CD4-positive, alpha-beta memory T cell (primary cell): ENCODE data around the gene ASB18. TPM values are rescaled to one million over a fixed set of nuclear protein-coding genes. Genes with fewer than 3 reads are reported as not detected.

ENCODE experiments used
- CTCF ChIA-PET: fragments of 350-600 bp; sonication (Branson Sonifier 250); formaldehyde crosslinking; loops from one replicate; lab custom pipeline; 2021; ENCODE audit warnings: inconsistent platforms; ENCODE audit not compliant: partially characterized antibody; lab: Charles Lee
- POLR2A ChIA-PET: fragments of 350-600 bp; sonication (Branson Sonifier 250); formaldehyde crosslinking; loops from one replicate; lab custom pipeline; 2021; ENCODE audit not compliant: partially characterized antibody; lab: Charles Lee
- DNase-seq, 5 donors: peaks; one replicate each; pipeline versions ENCODE4 v3.0.0 to v3.0.0-alpha.2; 2020 to 2022; ENCODE audit warnings: mixed read lengths in 1 of 5
- H3K27ac ChIP-seq: one replicate; pipeline ENCODE4 v1.7.0; 2013; ENCODE audit warnings: low read depth, low read length
- H3K27me3 ChIP-seq: 2 replicates; pipeline ENCODE4 v1.7.0; 2013; ENCODE audit warnings: mild to moderate bottlenecking, low read length, moderate library complexity; ENCODE audit not compliant: insufficient read depth
- H3K36me3 ChIP-seq: 2 replicates; pipeline ENCODE4 v1.7.0; 2013; ENCODE audit warnings: mild to moderate bottlenecking, low read length, moderate library complexity; ENCODE audit not compliant: insufficient read depth
- H3K4me1 ChIP-seq: 2 replicates; pipeline ENCODE4 v1.7.0; 2013; ENCODE audit warnings: mild to moderate bottlenecking, low read length, moderate library complexity; ENCODE audit not compliant: insufficient read depth
- H3K4me3 ChIP-seq, 2 donors: one replicate each; pipeline ENCODE4 v1.7.0; 2013; ENCODE audit warnings: low read length in 2 of 2, mild to moderate bottlenecking in 1 of 2
- H3K9me3 ChIP-seq, 2 donors: one replicate each; pipeline ENCODE4 v1.7.0; 2013; ENCODE audit warnings: low read length in 2 of 2, control low read depth in 1 of 2; ENCODE audit not compliant: control insufficient read depth in 1 of 2
- H3K27ac Mint-ChIP-seq, 7 donors: one replicate each; pipeline ENCODE4 v1.8.0; 2020 to 2021; ENCODE audit warnings: mixed read lengths in 7 of 7, mild to moderate bottlenecking in 6 of 7, inconsistent platforms in 3 of 7, moderate library complexity in 3 of 7
- H3K27me3 Mint-ChIP-seq, 2 donors: one replicate each; pipeline ENCODE4 v1.8.0; 2020 to 2021; ENCODE audit warnings: mixed read lengths in 2 of 2
- H3K36me3 Mint-ChIP-seq, 2 donors: one replicate each; pipeline ENCODE4 v1.8.0; 2020 to 2021; ENCODE audit warnings: mixed read lengths in 2 of 2, inconsistent platforms in 1 of 2, mild to moderate bottlenecking in 1 of 2
- H3K4me1 Mint-ChIP-seq, 4 donors: one replicate each; pipeline ENCODE4 v1.8.0; 2020 to 2021; ENCODE audit warnings: mixed read lengths in 4 of 4, mild to moderate bottlenecking in 1 of 4
- H3K4me3 Mint-ChIP-seq, 8 donors: one replicate each; pipeline ENCODE4 v1.8.0; 2020 to 2021; ENCODE audit warnings: mixed read lengths in 8 of 8, mild to moderate bottlenecking in 7 of 8, moderate library complexity in 6 of 8, inconsistent platforms in 3 of 8
- H3K9me3 Mint-ChIP-seq, 8 donors: one replicate each; pipeline ENCODE4 v1.8.0; 2020 to 2021; ENCODE audit warnings: mixed read lengths in 8 of 8, mild to moderate bottlenecking in 5 of 8, inconsistent platforms in 3 of 8, moderate library complexity in 1 of 8
- intact Hi-C: fragments of 100-400 bp; cut with micrococcal nuclease; formaldehyde crosslinking; loops from one replicate; pipeline ENCODE4 v1.15.1; 2023
- polyA plus RNA-seq, 2 donors: library from polyadenylated mRNA; unstranded; fragments of 300-500 nt; fragmentation: Illumina TruSeq; gene quantifications; one replicate each; pipeline ENCODE4 v1.2.3, GENCODE V29; 2021
- total RNA-seq, 2 experiments: library from RNA; stranded (reverse); gene quantifications; one replicate each; pipeline ENCODE4 v1.2.3, GENCODE V29; 2021

The ASB18 gene
- total and polyA plus RNA-seq, 4 experiments from 2014 or later: not detected

DNA sequence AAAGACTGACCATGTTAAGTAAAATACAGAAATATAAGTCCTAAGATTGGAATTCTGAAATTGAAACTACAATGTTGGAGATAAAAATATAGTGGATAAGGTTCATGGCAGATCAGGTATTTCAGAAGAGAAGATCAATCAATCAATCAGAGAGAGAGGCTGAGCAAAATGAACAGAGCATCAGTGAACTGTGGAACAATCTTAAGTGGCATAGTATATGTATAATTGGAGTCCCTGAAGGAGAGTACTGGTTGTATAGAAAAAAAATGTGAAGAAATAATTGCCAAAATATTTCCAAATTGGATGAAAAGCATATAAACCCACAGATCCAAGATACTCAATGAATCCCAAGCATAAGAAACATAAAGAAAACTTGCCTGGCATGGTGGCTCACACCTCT is 35.0 kb downstream of the ASB18 start:
- no peak for DNase-seq
- Mint-ChIP-seq H3K27ac (no peak overlapping the region), H3K9me3 (peaks cover 2 to 60% (median 41%) of the 10 kb centered on the region in 8 donors), H3K4me1 (no peaks in the 10 kb centered on the region), H3K4me3 (no peak overlapping the region), H3K36me3 (no peaks in the 10 kb centered on the region), H3K27me3 (peaks cover 15 to 17% of the 10 kb centered on the region in 2 donors)
- H3K36me3 ChIP-seq: no peaks in the 10 kb centered on the region
- H3K27ac ChIP-seq: no peak overlapping the region
- H3K27me3 ChIP-seq: no peaks in the 10 kb centered on the region
- peaks cover 0 to 5% of the 10 kb centered on the region in 2 donors for H3K9me3 ChIP-seq
- H3K4me1 ChIP-seq: no peaks in the 10 kb centered on the region
- no peak overlapping the region for H3K4me3 ChIP-seq
- POLR2A ChIA-PET: no interaction called here
- CTCF ChIA-PET: no interaction called here
- intact Hi-C loops: no loop called here

DNA sequence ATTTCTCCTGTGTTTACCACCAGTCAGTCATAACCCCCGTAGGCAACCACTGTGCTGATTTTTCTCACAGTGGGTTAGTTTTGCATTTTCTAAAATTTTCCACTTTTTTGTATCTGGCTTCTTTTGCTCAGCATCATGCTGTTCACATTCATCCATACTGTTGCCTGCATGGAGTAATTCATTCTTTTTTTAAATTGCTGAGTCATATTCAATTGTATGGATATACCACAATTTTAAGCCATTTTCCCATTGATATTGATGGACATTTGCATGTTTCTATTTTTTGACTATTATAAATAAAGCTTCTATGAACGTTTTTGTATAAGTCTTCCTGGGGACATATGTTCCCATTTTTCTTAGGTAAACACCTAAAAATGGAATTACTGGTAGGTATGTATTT is 40.5 kb downstream of the ASB18 start:
- H3K27me3 Mint-ChIP-seq: peaks cover 5 to 13% of the 10 kb centered on the region in 2 donors
- Histone ChIP-seq H3K36me3 (no peaks in the 10 kb centered on the region), H3K4me3 (no peak overlapping the region), H3K27me3 (no peaks in the 10 kb centered on the region), H3K9me3 (no peaks in the 10 kb centered on the region), H3K4me1 (no peaks in the 10 kb centered on the region), H3K27ac (no peak overlapping the region)
- POLR2A ChIA-PET: no interaction called here
- H3K4me3 Mint-ChIP-seq: no peak overlapping the region
- H3K4me1 Mint-ChIP-seq: no peaks in the 10 kb centered on the region
- H3K9me3 Mint-ChIP-seq: peaks cover 0 to 33% (median 26%) of the 10 kb centered on the region in 8 donors
- CTCF ChIA-PET: no interaction called here
- no peak overlapping the region for H3K27ac Mint-ChIP-seq
- no peaks in the 10 kb centered on the region for H3K36me3 Mint-ChIP-seq
- no peak for DNase-seq
- intact Hi-C loops: no loop called here

DNA sequence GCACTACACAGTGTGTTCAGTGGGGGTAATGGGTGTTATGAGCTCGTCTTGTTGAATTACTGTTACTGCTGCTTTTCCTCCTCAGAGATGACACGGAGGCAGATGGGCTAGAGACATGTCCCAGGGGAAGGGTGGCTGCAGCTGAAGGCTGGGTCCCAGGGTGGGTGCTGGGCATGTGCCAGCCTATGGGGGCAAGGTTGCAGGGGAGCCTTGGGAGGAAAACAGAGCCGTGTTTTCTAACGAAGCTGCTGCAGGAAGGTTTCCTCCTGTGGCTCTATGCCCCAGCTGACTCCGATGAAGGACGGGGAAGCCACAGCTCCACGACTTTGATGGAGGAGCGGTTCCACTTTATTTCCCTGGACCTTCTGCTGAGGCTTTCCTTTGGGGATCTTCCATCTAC is 42.4 kb downstream of the ASB18 start:
- POLR2A ChIA-PET: no interaction called here
- H3K9me3 Mint-ChIP-seq: peaks cover 0 to 21% (median 17%) of the 10 kb centered on the region in 8 donors
- intact Hi-C loops: no loop called here
- H3K36me3 ChIP-seq: no peaks in the 10 kb centered on the region
- no peaks in the 10 kb centered on the region for H3K4me1 ChIP-seq
- H3K9me3 ChIP-seq: no peaks in the 10 kb centered on the region
- H3K4me3 ChIP-seq: no peak overlapping the region
- H3K4me1 Mint-ChIP-seq: no peaks in the 10 kb centered on the region
- DNase-seq: no peak
- H3K27me3 Mint-ChIP-seq: peaks cover 4 to 10% of the 10 kb centered on the region in 2 donors
- no peaks in the 10 kb centered on the region for H3K36me3 Mint-ChIP-seq
- H3K27ac ChIP-seq: no peak overlapping the region
- H3K27me3 ChIP-seq: no peaks in the 10 kb centered on the region
- no peak overlapping the region for H3K27ac Mint-ChIP-seq
- CTCF ChIA-PET: no interaction called here
- H3K4me3 Mint-ChIP-seq: no peak overlapping the region

DNA sequence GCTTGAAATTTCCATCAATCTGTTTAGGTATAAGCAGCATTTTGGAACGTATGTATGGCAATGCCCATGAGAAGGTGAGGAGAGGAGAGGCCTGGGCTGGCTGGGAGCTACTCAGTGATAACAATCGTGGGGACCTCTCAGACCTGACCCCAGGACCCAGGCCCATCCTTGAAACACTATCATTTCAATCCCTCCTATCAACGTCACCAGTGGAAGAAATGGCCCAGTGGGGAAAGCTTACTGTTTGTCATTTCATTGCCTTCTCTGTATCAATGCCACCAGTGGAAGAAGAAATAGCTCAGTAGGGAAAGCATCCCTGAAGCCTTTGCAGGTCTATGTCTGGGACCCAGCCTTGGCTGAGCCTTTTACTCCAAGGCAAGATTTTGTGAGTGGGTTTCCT is 44.8 kb downstream of the ASB18 start:
- H3K9me3 Mint-ChIP-seq: peaks cover 0 to 19% (median 9%) of the 10 kb centered on the region in 8 donors
- H3K9me3 ChIP-seq: no peaks in the 10 kb centered on the region
- no peak overlapping the region for H3K4me3 ChIP-seq
- H3K4me3 Mint-ChIP-seq: no peak overlapping the region
- ChIA-PET CTCF (interaction anchor here (1.4 kb wide), 1 partner anchor 19 kb away, joined by 3 read pairs; no protein-coding TSS in a partner anchor), POLR2A (no interaction called here)
- H3K36me3 ChIP-seq: no peaks in the 10 kb centered on the region
- no peak overlapping the region for H3K27ac Mint-ChIP-seq
- no peaks in the 10 kb centered on the region for H3K27me3 ChIP-seq
- H3K36me3 Mint-ChIP-seq: no peaks in the 10 kb centered on the region
- intact Hi-C loops: no loop called here
- H3K27me3 Mint-ChIP-seq: peaks cover 13 to 17% of the 10 kb centered on the region in 2 donors
- no peak overlapping the region for H3K27ac ChIP-seq
- no peak for DNase-seq
- no peaks in the 10 kb centered on the region for H3K4me1 ChIP-seq
- no peaks in the 10 kb centered on the region for H3K4me1 Mint-ChIP-seq

DNA sequence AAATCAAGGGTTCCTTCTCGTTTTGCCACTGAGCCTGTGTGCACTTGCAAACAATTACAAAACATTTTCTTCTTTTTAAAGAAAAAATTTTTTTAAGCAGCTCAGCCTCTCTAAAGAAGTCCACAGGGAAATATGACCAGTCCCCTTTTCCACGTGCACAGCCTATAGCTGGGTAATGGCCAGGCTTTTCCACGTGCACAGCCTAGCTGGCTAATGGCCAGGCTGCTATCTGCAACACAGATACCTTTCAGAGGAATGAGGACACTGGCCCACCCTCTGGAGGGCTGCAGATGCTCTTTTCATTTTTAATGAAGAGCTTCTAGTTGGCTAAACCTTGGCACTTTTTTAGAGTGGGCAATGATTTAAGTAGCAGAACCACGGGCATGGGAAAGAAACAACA is 46.3 kb downstream of the ASB18 start:
- intact Hi-C loops: no loop called here
- CTCF ChIA-PET: no interaction called here
- Histone ChIP-seq H3K4me3 (no peak overlapping the region), H3K27ac (no peak overlapping the region), H3K4me1 (no peaks in the 10 kb centered on the region), H3K9me3 (no peaks in the 10 kb centered on the region), H3K36me3 (no peaks in the 10 kb centered on the region), H3K27me3 (no peaks in the 10 kb centered on the region)
- Mint-ChIP-seq H3K4me1 (no peaks in the 10 kb centered on the region), H3K36me3 (no peaks in the 10 kb centered on the region), H3K27me3 (peaks cover 18 to 21% of the 10 kb centered on the region in 2 donors), H3K9me3 (peaks cover 0 to 4% (median 0%) of the 10 kb centered on the region in 8 donors), H3K27ac (no peak overlapping the region), H3K4me3 (no peak overlapping the region)
- DNase-seq: no peak
- POLR2A ChIA-PET: no interaction called here

DNA sequence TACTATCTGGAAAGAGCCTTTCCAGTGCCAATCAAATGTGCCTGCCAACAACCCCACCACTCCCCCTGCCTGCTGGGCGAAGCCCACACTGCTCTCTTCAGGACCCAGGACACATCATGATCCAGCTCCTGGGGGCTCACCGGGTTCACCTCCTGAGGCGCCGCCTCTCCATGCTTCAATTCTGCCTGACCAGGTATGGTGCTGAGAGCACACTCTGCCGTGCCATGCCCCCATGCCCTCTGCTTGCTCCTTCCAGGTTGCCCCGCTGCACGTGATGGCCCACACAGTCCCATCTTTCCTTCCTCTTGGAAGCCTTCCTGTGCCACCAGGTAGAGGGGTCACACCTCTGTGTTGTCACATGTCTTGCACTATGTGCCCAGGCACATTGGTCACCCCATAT is 47.5 kb downstream of the ASB18 start:
- H3K36me3 ChIP-seq: no peaks in the 10 kb centered on the region
- H3K27me3 ChIP-seq: no peaks in the 10 kb centered on the region
- Mint-ChIP-seq H3K27ac (no peak overlapping the region), H3K4me1 (no peaks in the 10 kb centered on the region), H3K36me3 (no peaks in the 10 kb centered on the region), H3K9me3 (peaks cover 0 to 4% (median 0%) of the 10 kb centered on the region in 8 donors), H3K27me3 (peaks cover 18 to 21% of the 10 kb centered on the region in 2 donors), H3K4me3 (no peak overlapping the region)
- H3K4me1 ChIP-seq: no peaks in the 10 kb centered on the region
- intact Hi-C loops: no loop called here
- CTCF ChIA-PET: no interaction called here
- DNase-seq: no peak
- H3K4me3 ChIP-seq: no peak overlapping the region
- no peaks in the 10 kb centered on the region for H3K9me3 ChIP-seq
- H3K27ac ChIP-seq: no peak overlapping the region
- POLR2A ChIA-PET: no interaction called here

DNA sequence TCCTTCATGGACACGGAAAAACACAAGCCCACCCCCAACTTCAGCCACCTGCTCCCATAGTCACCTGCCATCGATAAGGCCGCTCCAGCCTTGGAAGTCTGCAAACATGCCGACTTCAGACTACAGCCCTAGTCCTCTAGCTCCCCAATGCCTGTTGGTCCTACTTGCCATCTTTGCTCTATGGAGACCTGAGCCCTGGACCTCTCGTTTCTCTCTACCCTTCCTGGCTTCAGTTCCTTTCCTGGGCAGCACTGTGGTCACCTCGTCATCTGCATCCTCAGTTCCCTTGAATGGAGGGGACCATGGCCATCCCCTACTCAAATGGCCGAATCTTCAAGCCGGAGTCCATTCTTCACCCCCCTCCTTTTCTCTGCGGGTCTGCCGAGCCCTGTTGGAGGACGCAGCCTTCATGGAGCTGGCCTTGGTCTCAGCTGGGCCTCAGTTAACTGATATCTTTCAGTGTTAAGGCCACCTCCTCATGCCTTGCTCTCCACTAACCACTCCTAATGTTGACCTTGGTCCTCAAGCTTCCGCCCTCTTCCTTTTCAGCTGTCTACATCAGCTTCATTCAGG is 48.4 kb downstream of the ASB18 start:
- H3K4me1 ChIP-seq: no peaks in the 10 kb centered on the region
- intact Hi-C loops: no loop called here
- H3K36me3 ChIP-seq: no peaks in the 10 kb centered on the region
- H3K4me3 Mint-ChIP-seq: no peak overlapping the region
- ChIA-PET POLR2A (no interaction called here), CTCF (no interaction called here)
- H3K9me3 ChIP-seq: no peaks in the 10 kb centered on the region
- no peak overlapping the region for H3K4me3 ChIP-seq
- H3K27me3 Mint-ChIP-seq: peaks cover 18 to 21% of the 10 kb centered on the region in 2 donors
- H3K27me3 ChIP-seq: no peaks in the 10 kb centered on the region
- H3K4me1 Mint-ChIP-seq: no peaks in the 10 kb centered on the region
- H3K27ac Mint-ChIP-seq: no peak overlapping the region
- DNase-seq: no peak
- no peak overlapping the region for H3K27ac ChIP-seq
- H3K9me3 Mint-ChIP-seq: peaks cover 0 to 2% (median 0%) of the 10 kb centered on the region in 8 donors
- H3K36me3 Mint-ChIP-seq: no peaks in the 10 kb centered on the region
